ENCODE measurements around the gene RPS19.

Gene RPS19

GRCh38 chr19:41905273-41906002, 45.4 kb downstream of the RPS19 start:
- no peak for DNase-seq (ENCODE audit: low read depth)
- no peak for TF ChIP-seq MAX (IDR thresholded peaks at IDR 0.05; ENCODE audit: low read depth, low read length)
- no peak for TF ChIP-seq CTCF (IDR thresholded peaks at IDR 0.05; ENCODE audit: low read depth, low read length)
- TF ChIP-seq MYC (IDR thresholded peaks at IDR 0.05; ENCODE audit: low read depth, low read length), result no peak
- no peak overlapping the region for H3K4me3 ChIP-seq (ENCODE audit: low read depth, low read length)

GRCh38 chr19:41906271-41906670, 46.2 kb downstream of the RPS19 start:
- no peak for TF ChIP-seq CTCF (IDR thresholded peaks at IDR 0.05; ENCODE audit: low read depth, low read length)
- no peak for TF ChIP-seq MYC (IDR thresholded peaks at IDR 0.05; ENCODE audit: low read depth, low read length)
- no peak for TF ChIP-seq POLR2A (IDR thresholded peaks at IDR 0.05; ENCODE audit: extremely low read depth, insufficient read length)
- no peak for TF ChIP-seq MAX (IDR thresholded peaks at IDR 0.05; ENCODE audit: low read depth, low read length)
- H3K4me3 ChIP-seq (ENCODE audit: low read depth, low read length), result no peak overlapping the region
- no peak for DNase-seq (ENCODE audit: low read depth)

GRCh38 chr19:41906916-41907680, 47.0 kb downstream of the RPS19 start:
- TF ChIP-seq MYC (IDR thresholded peaks at IDR 0.05; ENCODE audit: low read depth, low read length) (no peak), MAX (IDR thresholded peaks at IDR 0.05; ENCODE audit: low read depth, low read length) (no peak), CTCF (IDR thresholded peaks at IDR 0.05; ENCODE audit: low read depth, low read length) (no peak), POLR2A (IDR thresholded peaks at IDR 0.05; ENCODE audit: extremely low read depth, insufficient read length) (no peak)
- no peak overlapping the region for H3K4me3 ChIP-seq (ENCODE audit: low read depth, low read length)

GRCh38 chr19:41907994-41908615, 48.0 kb downstream of the RPS19 start:
- no peak overlapping the region for H3K4me3 ChIP-seq (ENCODE audit: low read depth, low read length)
- DNase-seq (ENCODE audit: low read depth), result no peak
- TF ChIP-seq POLR2A (IDR thresholded peaks at IDR 0.05; ENCODE audit: extremely low read depth, insufficient read length), result no peak
- no peak for TF ChIP-seq MAX (IDR thresholded peaks at IDR 0.05; ENCODE audit: low read depth, low read length)
- no peak for TF ChIP-seq MYC (IDR thresholded peaks at IDR 0.05; ENCODE audit: low read depth, low read length)
- TF ChIP-seq CTCF (IDR thresholded peaks at IDR 0.05; ENCODE audit: low read depth, low read length), result no peak

More at GRCh38 chr19:41906916-41907680, 47.0 kb downstream of the RPS19 start:
- no peak for DNase-seq (ENCODE audit: low read depth)

GRCh38 chr19:41908724-41909464, 48.8 kb downstream of the RPS19 start:
- no peak overlapping the region for H3K4me3 ChIP-seq (ENCODE audit: low read depth, low read length)
- DNase-seq (ENCODE audit: low read depth), result no peak
- no peak for TF ChIP-seq MYC (IDR thresholded peaks at IDR 0.05; ENCODE audit: low read depth, low read length)
